KMS-11 (cell line): ENCODE measurements around the gene WWTR1.

Experiments used
- H2AFZ ChIP-seq: fragments of 200-600 bp; sonication (generic); 2 replicates; pipeline ENCODE4 v1.6.1; 2016; ENCODE audit warnings: antibody characterized with exemption, mixed run types, low read depth
- H3K27ac ChIP-seq: fragments of 200-600 bp; sonication (generic); 2 replicates; pipeline ENCODE4 v1.6.1; 2016; ENCODE audit warnings: mild to moderate bottlenecking, mixed run types
- H3K27me3 ChIP-seq: fragments of 200-600 bp; sonication (generic); 2 replicates; pipeline ENCODE4 v1.6.1; 2017; ENCODE audit warnings: mild to moderate bottlenecking, low read depth, mixed run types, moderate library complexity; ENCODE audit not compliant: insufficient read depth
- H3K36me3 ChIP-seq: fragments of 200-600 bp; sonication (generic); 2 replicates; pipeline ENCODE4 v1.6.1; 2017; ENCODE audit warnings: mild to moderate bottlenecking, mixed run types; ENCODE audit not compliant: insufficient read depth
- H3K4me1 ChIP-seq: fragments of 200-600 bp; sonication (generic); 2 replicates; pipeline ENCODE4 v1.6.1; 2016; ENCODE audit warnings: mild to moderate bottlenecking, low read depth, mixed run types; ENCODE audit not compliant: poor library complexity, severe bottlenecking
- H3K4me2 ChIP-seq: fragments of 200-600 bp; sonication (generic); 2 replicates; pipeline ENCODE4 v1.7.0; 2016; ENCODE audit warnings: mild to moderate bottlenecking, mixed run types
- H3K4me3 ChIP-seq: fragments of 200-600 bp; sonication (generic); IDR thresholded peaks from 2 replicates; pipeline ENCODE4 v1.6.1; 2017; ENCODE audit warnings: low read depth, low read length, mixed read lengths; ENCODE audit not compliant: insufficient read depth
- H3K79me2 ChIP-seq: fragments of 200-600 bp; sonication (generic); 2 replicates; pipeline ENCODE4 v1.6.1; 2016; ENCODE audit warnings: low read depth, mixed run types; ENCODE audit not compliant: insufficient read depth
- H3K9ac ChIP-seq: fragments of 200-600 bp; sonication (generic); 2 replicates; pipeline ENCODE4 v1.6.1; 2016; ENCODE audit warnings: mild to moderate bottlenecking, mixed run types
- H4K20me1 ChIP-seq: fragments of 200-600 bp; sonication (generic); 2 replicates; pipeline ENCODE4 v1.6.1; 2016; ENCODE audit warnings: mild to moderate bottlenecking, mixed run types; ENCODE audit not compliant: insufficient read depth
- TF ChIP-seq, protein P1 (sequence below): fragments of 200-600 bp; sonication (generic); conservative IDR thresholded peaks from 2 replicates; pipeline ENCODE4 v1.6.1; 2017; ENCODE audit warnings: low read depth, mild to moderate bottlenecking, antibody characterized with exemption, low read length, moderate library complexity, mixed read lengths

The WWTR1 gene

DNA sequence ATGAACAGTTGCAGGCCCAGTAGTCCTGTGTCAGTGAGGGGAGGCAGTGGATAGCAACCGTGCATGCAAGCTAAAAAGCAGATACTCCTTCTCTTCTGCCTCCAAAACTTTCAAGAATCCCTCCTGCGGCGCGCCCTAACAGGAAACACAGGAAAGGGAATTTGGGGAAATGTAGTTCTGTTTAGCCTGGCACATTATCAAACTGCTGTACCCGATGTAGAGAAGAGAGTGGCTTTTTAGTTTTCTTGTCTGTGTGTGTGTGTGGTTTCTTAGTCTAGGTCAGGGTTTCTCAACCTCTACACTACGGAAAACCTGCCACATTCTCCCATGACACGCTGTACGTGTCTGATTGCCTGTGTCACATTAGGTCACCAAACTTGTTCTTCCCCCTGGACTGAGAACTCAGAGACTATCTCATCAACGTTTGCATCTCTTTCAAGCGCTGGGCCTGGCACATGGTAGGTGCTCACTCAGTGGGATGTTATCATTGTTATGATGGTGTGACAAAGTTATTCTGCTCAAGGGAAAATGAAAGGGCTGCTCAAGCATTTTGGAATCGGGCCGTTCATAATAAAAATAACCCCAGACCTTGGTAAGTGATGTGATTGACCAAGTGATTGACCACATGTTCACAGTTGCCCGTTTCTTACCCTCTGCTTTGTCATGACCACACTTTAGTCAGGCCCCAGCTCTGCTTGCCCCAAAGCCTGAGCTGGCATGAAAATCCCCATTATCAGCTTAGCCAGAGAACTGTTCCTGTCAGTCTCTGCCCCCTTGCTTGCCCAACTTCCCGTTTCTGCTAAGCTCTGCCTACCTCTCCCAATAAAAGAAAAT is 150.1 kb downstream of the WWTR1 start:
- Histone ChIP-seq H3K79me2 (no peaks in the 10 kb centered on the region), H4K20me1 (no peaks in the 10 kb centered on the region), H3K4me1 (peaks cover 19% of the 10 kb centered on the region), H3K27ac (peak overlapping the region; percentile 32), H3K27me3 (no peaks in the 10 kb centered on the region), H3K36me3 (no peaks in the 10 kb centered on the region), H3K9ac (no peak overlapping the region; the same call in 1 of the 2 replicates), H3K4me2 (peak overlapping the region; percentile 8), H3K4me3 (no peak overlapping the region), H2AFZ (peak overlapping the region; percentile 60)
- TF ChIP-seq, protein P1, sequence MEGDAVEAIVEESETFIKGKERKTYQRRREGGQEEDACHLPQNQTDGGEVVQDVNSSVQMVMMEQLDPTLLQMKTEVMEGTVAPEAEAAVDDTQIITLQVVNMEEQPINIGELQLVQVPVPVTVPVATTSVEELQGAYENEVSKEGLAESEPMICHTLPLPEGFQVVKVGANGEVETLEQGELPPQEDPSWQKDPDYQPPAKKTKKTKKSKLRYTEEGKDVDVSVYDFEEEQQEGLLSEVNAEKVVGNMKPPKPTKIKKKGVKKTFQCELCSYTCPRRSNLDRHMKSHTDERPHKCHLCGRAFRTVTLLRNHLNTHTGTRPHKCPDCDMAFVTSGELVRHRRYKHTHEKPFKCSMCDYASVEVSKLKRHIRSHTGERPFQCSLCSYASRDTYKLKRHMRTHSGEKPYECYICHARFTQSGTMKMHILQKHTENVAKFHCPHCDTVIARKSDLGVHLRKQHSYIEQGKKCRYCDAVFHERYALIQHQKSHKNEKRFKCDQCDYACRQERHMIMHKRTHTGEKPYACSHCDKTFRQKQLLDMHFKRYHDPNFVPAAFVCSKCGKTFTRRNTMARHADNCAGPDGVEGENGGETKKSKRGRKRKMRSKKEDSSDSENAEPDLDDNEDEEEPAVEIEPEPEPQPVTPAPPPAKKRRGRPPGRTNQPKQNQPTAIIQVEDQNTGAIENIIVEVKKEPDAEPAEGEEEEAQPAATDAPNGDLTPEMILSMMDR = no peak

DNA sequence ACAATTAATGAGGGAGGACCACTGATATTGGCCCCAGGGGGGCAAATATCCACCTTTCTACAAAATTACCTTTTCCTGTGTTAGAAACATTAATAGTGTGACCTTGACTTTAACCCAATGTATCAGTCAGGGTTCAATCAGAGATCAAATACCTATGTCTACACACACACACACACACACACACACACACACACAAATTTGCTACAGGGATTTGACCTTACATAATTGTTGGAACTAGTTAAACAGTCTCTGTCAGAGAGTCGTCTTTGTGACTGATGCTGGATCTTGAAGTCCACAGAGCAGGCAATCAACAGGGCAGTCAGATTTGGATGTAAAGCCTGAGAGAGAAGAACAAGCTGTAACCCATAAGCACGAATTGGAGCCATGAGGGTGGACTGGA is 150.9 kb downstream of the WWTR1 start:
- Histone ChIP-seq H3K79me2 (no peaks in the 10 kb centered on the region), H3K9ac (no peak overlapping the region), H3K27ac (no peak overlapping the region), H3K27me3 (no peaks in the 10 kb centered on the region), H3K4me1 (peaks cover 19% of the 10 kb centered on the region), H3K36me3 (no peaks in the 10 kb centered on the region), H4K20me1 (no peaks in the 10 kb centered on the region), H2AFZ (peak overlapping the region; percentile 60; the same call in 1 of the 2 replicates), H3K4me3 (no peak overlapping the region), H3K4me2 (no peak overlapping the region)
- TF ChIP-seq, protein P1 = no peak

DNA sequence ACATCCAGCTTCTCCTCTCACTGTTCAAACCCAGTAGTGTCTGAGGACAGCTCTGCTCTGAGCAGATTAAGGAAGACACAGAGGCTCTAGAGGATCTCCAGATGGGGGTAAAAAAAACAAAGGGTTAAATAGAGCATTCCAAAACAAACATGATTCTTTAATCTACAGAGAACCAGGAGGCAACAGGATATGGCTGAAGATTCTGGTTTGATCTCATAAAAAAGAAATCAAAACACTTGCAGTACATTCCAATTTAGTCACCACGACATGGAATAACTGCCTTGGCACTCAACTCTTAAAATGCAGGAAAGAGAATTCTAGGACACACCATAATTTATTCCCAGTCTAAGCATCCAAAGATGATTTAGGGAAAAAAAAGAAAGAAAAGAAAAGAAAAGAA is 151.3 kb downstream of the WWTR1 start:
- TF ChIP-seq, protein P1 = no peak
- Histone ChIP-seq H3K36me3 (no peaks in the 10 kb centered on the region), H3K27me3 (no peaks in the 10 kb centered on the region), H3K27ac (no peak overlapping the region), H3K9ac (no peak overlapping the region), H3K79me2 (no peaks in the 10 kb centered on the region), H3K4me3 (no peak overlapping the region), H3K4me2 (no peak overlapping the region), H3K4me1 (peaks cover 19% of the 10 kb centered on the region), H4K20me1 (no peaks in the 10 kb centered on the region), H2AFZ (no peak overlapping the region)

DNA sequence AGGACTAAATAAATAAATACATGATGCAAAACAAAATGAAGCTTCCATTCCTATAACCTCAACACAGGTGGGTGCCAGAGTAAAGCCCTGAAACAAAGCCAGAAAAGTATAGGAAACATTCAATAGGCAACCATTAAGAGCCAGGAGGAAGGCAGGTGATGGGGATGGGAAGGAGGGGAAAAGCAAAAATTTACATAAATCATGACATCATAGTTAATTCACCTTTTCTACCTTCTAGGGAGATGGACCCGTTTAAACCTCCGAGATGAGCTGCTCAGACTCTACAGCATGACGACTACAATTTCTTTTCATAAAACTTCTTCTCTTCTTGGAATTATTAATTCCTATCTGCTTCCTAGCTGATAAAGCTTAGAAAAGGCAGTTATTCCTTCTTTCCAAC is 155.4 kb downstream of the WWTR1 start:
- no peaks in the 10 kb centered on the region for H3K27me3 ChIP-seq
- H2AFZ ChIP-seq = no peak overlapping the region
- no peaks in the 10 kb centered on the region for H3K36me3 ChIP-seq
- H3K4me3 ChIP-seq = no peak overlapping the region
- no peaks in the 10 kb centered on the region for H4K20me1 ChIP-seq
- no peak overlapping the region for H3K4me2 ChIP-seq
- H3K4me1 ChIP-seq = peaks cover 2% of the 10 kb centered on the region
- TF ChIP-seq, protein P1 = no peak
- H3K27ac ChIP-seq = no peak overlapping the region
- H3K79me2 ChIP-seq = no peaks in the 10 kb centered on the region
- no peak overlapping the region for H3K9ac ChIP-seq
